K562 (cell line): ENCODE measurements around the gene CLK3. TPM values are rescaled to one million over a fixed set of nuclear protein-coding genes. Genes with fewer than 3 reads are reported as not detected.

Experiments used
- CBX3 ChIP-seq, 2 experiments: IDR thresholded peaks; 1 replicate in 1 of 2; 2 replicates in 1 of 2; pipeline ENCODE4 v1.6.1; 2012; ENCODE audit warnings: inconsistent platforms in 2 of 2, low read length in 2 of 2, borderline replicate concordance in 1 of 2, control low read depth in 1 of 2
- CTCFL ChIP-seq: IDR thresholded peaks from 2 replicates; pipeline ENCODE4 v1.6.1; 2011; ENCODE audit warnings: borderline replicate concordance, low read depth, mild to moderate bottlenecking, moderate library complexity, low read length; ENCODE audit not compliant: insufficient read depth, poor library complexity, severe bottlenecking
- DEAF1 ChIP-seq: fragments of 450-650 bp; formaldehyde crosslinking; IDR thresholded peaks from 2 replicates; pipeline ENCODE4 v1.4.0; 2020; ENCODE audit warnings: mild to moderate bottlenecking, moderate library complexity
- DNMT1 ChIP-seq: fragments of 450-650 bp; IDR thresholded peaks from 2 replicates; pipeline ENCODE4 v1.6.1; 2016; ENCODE audit warnings: antibody characterized with exemption, mild to moderate bottlenecking
- FOXK1 ChIP-seq: sonication (generic); formaldehyde crosslinking; IDR thresholded peaks from 2 replicates; pipeline ENCODE4 v1.8.0; 2022; ENCODE audit warnings: missing genetic modification reagents, mild to moderate bottlenecking, borderline replicate concordance
- GMEB1 ChIP-seq: fragments of 250-450 bp; sonication (Bioruptor Pico); IDR thresholded peaks from 2 replicates; pipeline ENCODE4 v1.4.0; 2020; ENCODE audit warnings: mild to moderate bottlenecking
- HNRNPH1 ChIP-seq: fragments of 200-400 bp; formaldehyde crosslinking; optimal IDR thresholded peaks from 2 replicates; pipeline ENCODE3; 2017; ENCODE audit warnings: low read depth, mild to moderate bottlenecking, low read length, moderate library complexity
- KDM1A ChIP-seq, 2 experiments: fragments of 450-650 bp; IDR thresholded peaks; 2 replicates each; pipeline ENCODE4 v1.6.1; 2016; ENCODE audit warnings: mild to moderate bottlenecking in 2 of 2
- MAZ ChIP-seq, 2 experiments: fragments of 450-650 bp in 1 of 2; sonication (generic) in 1 of 2; formaldehyde crosslinking; IDR thresholded peaks in 1 of 2; conservative IDR thresholded peaks in 1 of 2; 2 replicates each; pipeline versions ENCODE4 v1.4.0 to v1.5.0; 2020; ENCODE audit warnings: mild to moderate bottlenecking in 1 of 2, missing genetic modification reagents in 1 of 2
- MCM5 ChIP-seq: fragments of 450-650 bp; IDR thresholded peaks from 2 replicates; pipeline ENCODE4 v1.6.1; 2016; ENCODE audit warnings: low read depth
- NR2C1 ChIP-seq, 2 experiments: fragments of 450-650 bp; IDR thresholded peaks; 2 replicates each; pipeline ENCODE4 v1.6.1; 2017; ENCODE audit warnings: mild to moderate bottlenecking in 2 of 2, antibody characterized with exemption in 1 of 2, inconsistent platforms in 1 of 2, missing compliant biosample characterization in 1 of 2, missing genetic modification characterization in 1 of 2
- NR2F6 ChIP-seq: fragments of 450-650 bp; formaldehyde crosslinking; IDR thresholded peaks from 2 replicates; pipeline ENCODE4 v1.4.0; 2020; ENCODE audit warnings: mild to moderate bottlenecking
- POLR2G ChIP-seq: fragments of 200-400 bp; formaldehyde crosslinking; IDR thresholded peaks from 2 replicates; pipeline ENCODE4 v1.6.1; 2017; ENCODE audit warnings: low read depth, mild to moderate bottlenecking, antibody characterized with exemption, low read length, moderate library complexity
- SIX5 ChIP-seq, 2 experiments: IDR thresholded peaks; 2 replicates each; pipeline ENCODE4 v1.6.1; 2011; ENCODE audit warnings: low read length in 2 of 2, borderline replicate concordance in 1 of 2, low read depth in 1 of 2, mild to moderate bottlenecking in 1 of 2, moderate library complexity in 1 of 2; ENCODE audit not compliant: insufficient read depth in 1 of 2
- TRIM25 ChIP-seq: fragments of 450-650 bp; IDR thresholded peaks from 2 replicates; pipeline ENCODE4 v1.7.0; 2016; ENCODE audit warnings: borderline replicate concordance
- USF2 ChIP-seq: sonication (generic); formaldehyde crosslinking; IDR thresholded peaks from 2 replicates; pipeline ENCODE4 v1.5.0; 2020; ENCODE audit warnings: missing genetic modification reagents
- ZNF146 ChIP-seq: IDR thresholded peaks from one replicate; pipeline ENCODE4 v1.6.1; 2018; ENCODE audit warnings: missing compliant biosample characterization; ENCODE audit not compliant: unreplicated experiment
- ZNF408 ChIP-seq: fragments of 250-450 bp; sonication (Bioruptor Pico); IDR thresholded peaks from 2 replicates; pipeline ENCODE4 v1.4.0; 2020; ENCODE audit warnings: low read depth, mild to moderate bottlenecking, moderate library complexity
- polyA plus RNA-seq, 8 experiments: library from polyadenylated mRNA; depleted of rRNA in 4 of 8; stranded (reverse) in 5 of 8; unstranded in 3 of 8; fragments of >200 nt; fragmentation: Nextera tagmentation in 2 of 8; fragmentation: Illumina TruSeq in 1 of 8; extraction: Ambion mirVana in 2 of 8; extraction: Trizol in 1 of 8; gene quantifications; 2 replicates each; pipeline versions ENCODE4 v1.2.1 to v1.2.3, GENCODE V29; 2011 to 2014; ENCODE audit warnings: inconsistent platforms in 1 of 8, missing spikeins in 1 of 8
- total RNA-seq, 7 experiments: library from RNA; depleted of rRNA in 6 of 7; stranded (reverse); fragments of >200 nt in 6 of 7; fragmentation: Illumina TruSeq in 2 of 7; extraction: Trizol in 2 of 7; gene quantifications; 2 replicates each; pipeline versions ENCODE4 v1.2.1 to v1.2.3, GENCODE V29; 2011 to 2021; ENCODE audit warnings: low replicate concordance in 1 of 7

CLK3 gene
- total and polyA plus RNA-seq, 9 of the 15 experiments (the other 6 are each of a cell fraction or from before 2014, with no cell fraction given), result 1.2 to 95.2 (median 51.7) TPM

- TF ChIP-seq SIX5 (IDR thresholded peaks at IDR 0.05; ENCODE audit: borderline replicate concordance in 1 of 2, insufficient read depth in 1 of 2, low read depth in 1 of 2, low read length in 2 of 2) (no peak), MCM5 (no peak), FOXK1 (0 out of 2 replicates have a peak, but pooled peaks have one; percentile 69), GMEB1 (no peak), NR2C1 (IDR thresholded peaks at IDR 0.05) (no peak; the same call in 1 of the 2 replicates), NR2C1 (tag; IDR thresholded peaks at IDR 0.05) (peak; percentile 44), HNRNPH1 (no peak), NR2F6 (no peak), DNMT1 (no peak), CTCFL (no peak), POLR2G (0 out of 2 replicates have a peak, but pooled peaks have one; percentile 12), ZNF146 (CRISPR knock-in tag) (no peak), CBX3 (IDR thresholded peaks at IDR 0.05; ENCODE audit: borderline replicate concordance in 1 of 2, low read length in 2 of 2) (peak in 1 of 2 experiments; percentile 46; a peak in 1 of 3 replicates), ZNF408 (CRISPR knock-in tag) (no peak), MAZ (CRISPR knock-in tag; conservative IDR thresholded peaks at IDR 0.05 in 1 of 2, IDR thresholded peaks at IDR 0.05 in 1 of 2) (peak; percentile 39 to 86; a peak in 3 of 4 replicates), DEAF1 (CRISPR knock-in tag) (no peak), KDM1A (IDR thresholded peaks at IDR 0.05) (peak; percentile 79 to 82), TRIM25 (no peak), USF2 (no peak)
Measured at GRCh38 chr15:74610302-74610951, 5.2 kb upstream of the CLK3 start (continued).
